HUES6 (cell line): ENCODE results near the gene ODF2.

ENCODE experiments used
- H3K27ac ChIP-seq: 2 replicates; pipeline ENCODE4 v1.7.0; 2013; ENCODE audit warnings: low read depth, mild to moderate bottlenecking, low read length, inconsistent platforms
- H3K27me3 ChIP-seq: 2 replicates; pipeline ENCODE4 v1.6.1; 2013; ENCODE audit warnings: low read length; ENCODE audit not compliant: control insufficient read depth, insufficient read depth
- H3K36me3 ChIP-seq: 2 replicates; pipeline ENCODE4 v1.6.1; 2013; ENCODE audit warnings: low read length; ENCODE audit not compliant: control insufficient read depth, insufficient read depth
- H3K4me1 ChIP-seq: 2 replicates; pipeline ENCODE4 v1.6.1; 2013; ENCODE audit warnings: low read length; ENCODE audit not compliant: control insufficient read depth, insufficient read depth
- H3K4me3 ChIP-seq: 2 replicates; pipeline ENCODE4 v1.5.1; 2013; ENCODE audit warnings: low read depth, low read length
- H3K9ac ChIP-seq: one replicate; pipeline ENCODE4 v1.6.1; 2013; ENCODE audit warnings: mild to moderate bottlenecking, low read length
- H3K9me3 ChIP-seq: 2 replicates; pipeline ENCODE4 v1.6.1; 2013; ENCODE audit warnings: low read depth, low read length; ENCODE audit not compliant: control insufficient read depth, insufficient read depth

The ODF2 gene

DNA sequence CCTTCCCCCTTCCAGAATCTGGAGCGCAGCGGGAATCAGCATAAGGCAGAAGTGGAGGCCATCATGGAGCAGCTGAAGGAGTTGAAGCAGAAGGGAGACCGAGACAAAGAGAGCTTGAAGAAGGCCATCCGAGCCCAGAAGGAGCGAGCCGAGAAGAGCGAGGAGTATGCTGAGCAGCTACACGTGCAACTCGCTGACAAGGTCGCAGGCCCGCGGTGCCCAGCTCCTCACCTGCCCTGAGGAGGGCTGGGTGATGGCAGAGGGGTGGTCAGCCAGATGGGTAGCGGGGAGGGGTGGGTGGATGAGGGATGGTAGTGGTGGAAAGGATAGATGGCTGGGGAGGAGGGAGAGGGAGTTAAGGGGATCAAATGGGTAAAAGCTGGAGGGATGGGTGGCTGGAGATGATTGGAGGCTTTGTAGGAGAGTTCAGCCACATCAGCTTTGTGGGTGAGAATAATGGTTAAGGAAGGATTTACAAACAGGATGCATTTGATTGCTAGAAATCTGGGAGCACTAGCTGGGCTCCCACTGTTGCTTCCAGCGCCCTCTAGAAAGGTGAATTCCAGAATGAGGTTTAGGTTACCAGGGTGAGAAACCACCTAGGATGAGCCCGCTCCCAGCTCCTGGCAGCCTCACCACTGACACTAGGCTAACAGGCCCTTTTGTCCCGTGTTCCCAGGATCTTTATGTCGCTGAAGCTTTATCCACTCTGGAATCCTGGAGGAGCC, 29.0 kb downstream of the ODF2 start:
- no peak overlapping the region for H3K9ac ChIP-seq
- no peaks in the 10 kb centered on the region for H3K9me3 ChIP-seq
- H3K27me3 ChIP-seq = no peaks in the 10 kb centered on the region
- H3K4me1 ChIP-seq = no peaks in the 10 kb centered on the region
- H3K4me3 ChIP-seq = no peak overlapping the region
- H3K36me3 ChIP-seq = peaks cover 68% of the 10 kb centered on the region
- no peak overlapping the region for H3K27ac ChIP-seq

DNA sequence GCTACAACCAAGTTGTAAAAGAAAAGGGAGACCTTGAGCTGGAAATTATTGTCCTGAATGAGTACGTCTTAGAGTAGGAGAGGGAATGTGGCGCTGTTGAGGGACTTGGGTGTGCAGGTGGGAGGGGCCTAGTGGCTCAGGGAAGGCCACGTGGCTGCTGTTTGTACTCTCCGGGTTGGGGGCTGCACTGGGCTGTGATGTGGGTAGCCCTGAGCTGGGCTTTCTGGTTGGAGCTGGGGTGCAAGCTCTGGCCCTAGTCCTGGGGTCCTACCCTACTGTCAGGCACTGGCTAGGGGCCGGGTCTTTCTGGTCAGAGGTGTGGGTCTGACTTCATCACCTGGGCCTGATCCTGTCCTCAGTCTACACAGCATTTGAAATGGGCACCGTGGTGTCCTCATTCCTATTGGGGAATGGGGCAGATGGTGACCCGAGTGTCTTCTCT, 29.6 kb downstream of the ODF2 start:
- no peak overlapping the region for H3K4me3 ChIP-seq
- H3K9me3 ChIP-seq = no peaks in the 10 kb centered on the region
- H3K27ac ChIP-seq = no peak overlapping the region
- H3K36me3 ChIP-seq = peaks cover 67% of the 10 kb centered on the region
- no peak overlapping the region for H3K9ac ChIP-seq
- no peaks in the 10 kb centered on the region for H3K4me1 ChIP-seq
- H3K27me3 ChIP-seq = no peaks in the 10 kb centered on the region

DNA sequence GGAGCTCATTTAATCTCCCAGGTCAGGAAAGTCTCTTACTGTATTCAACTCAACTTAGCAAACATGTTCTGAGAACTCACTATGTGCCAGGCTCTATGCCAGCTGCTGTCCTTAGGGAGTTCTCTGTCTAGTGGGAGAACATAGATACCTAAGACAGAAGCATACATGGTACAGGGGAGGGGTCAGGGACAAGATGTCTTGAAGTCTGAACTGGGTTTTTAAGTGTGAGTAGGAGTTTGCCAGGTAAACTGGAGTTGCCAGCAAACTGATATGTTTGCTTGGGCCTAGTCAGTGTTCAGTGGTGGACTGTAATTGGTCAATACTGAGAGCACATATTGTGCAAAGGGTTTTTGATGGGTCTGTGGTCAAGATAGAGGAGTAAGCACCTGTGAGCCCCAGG, 30.4 kb downstream of the ODF2 start:
- Histone ChIP-seq H3K27ac (no peak overlapping the region), H3K9ac (no peak overlapping the region), H3K27me3 (no peaks in the 10 kb centered on the region), H3K36me3 (peaks cover 65% of the 10 kb centered on the region), H3K4me1 (no peaks in the 10 kb centered on the region), H3K4me3 (no peak overlapping the region), H3K9me3 (no peaks in the 10 kb centered on the region)

DNA sequence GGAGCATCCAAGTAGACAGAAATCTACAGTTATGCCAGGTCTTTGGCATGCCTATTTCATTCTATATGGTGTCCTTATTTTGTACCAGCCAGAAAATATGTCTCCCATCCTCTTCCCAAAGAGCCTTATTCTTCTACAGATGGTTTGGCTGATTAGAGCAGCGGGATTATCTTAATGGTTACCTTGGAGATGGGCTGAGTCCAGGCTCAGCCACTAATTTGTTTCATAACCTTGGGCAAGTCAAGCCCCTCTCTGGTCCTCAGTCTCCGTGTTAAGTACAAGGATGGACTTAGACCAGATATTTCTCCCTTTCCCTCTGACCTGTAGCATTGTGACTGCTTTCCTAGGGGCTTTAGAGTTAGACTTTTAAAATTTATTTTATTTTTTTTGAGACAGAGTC, 37.6 kb downstream of the ODF2 start:
- H3K4me1 ChIP-seq = no peaks in the 10 kb centered on the region
- no peak overlapping the region for H3K27ac ChIP-seq
- H3K27me3 ChIP-seq = no peaks in the 10 kb centered on the region
- no peaks in the 10 kb centered on the region for H3K9me3 ChIP-seq
- H3K9ac ChIP-seq = no peak overlapping the region
- H3K36me3 ChIP-seq = peaks cover 54% of the 10 kb centered on the region
- no peak overlapping the region for H3K4me3 ChIP-seq

DNA sequence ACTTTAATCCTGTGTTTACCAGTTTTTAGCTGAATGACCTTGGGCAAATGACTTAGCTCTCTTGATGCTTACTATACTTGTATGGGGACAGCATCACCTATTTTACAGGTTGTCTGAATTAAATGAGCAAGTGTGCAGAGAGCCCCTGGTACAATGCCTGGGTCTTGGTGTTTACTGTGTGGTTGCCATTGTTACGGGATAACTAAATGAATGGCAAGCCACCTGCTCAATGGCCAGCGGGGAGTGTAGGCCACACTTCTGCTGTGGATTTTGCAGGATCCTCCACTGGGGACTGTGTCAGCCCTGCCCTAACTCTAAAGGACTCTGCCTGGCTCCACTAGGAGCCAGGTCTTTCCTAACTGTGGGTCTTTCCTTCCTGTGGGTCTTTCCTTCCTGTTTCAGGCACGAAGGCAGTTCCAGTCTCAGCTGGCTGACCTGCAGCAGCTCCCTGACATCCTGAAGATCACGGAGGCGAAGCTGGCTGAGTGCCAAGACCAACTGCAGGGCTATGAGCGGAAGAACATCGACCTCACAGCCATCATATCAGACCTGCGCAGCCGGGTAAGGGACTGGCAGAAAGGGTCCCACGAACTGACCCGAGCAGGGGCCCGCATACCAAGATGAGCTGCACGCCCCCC, 38.4 kb downstream of the ODF2 start:
- Histone ChIP-seq H3K9me3 (no peaks in the 10 kb centered on the region), H3K27ac (no peak overlapping the region), H3K9ac (no peak overlapping the region), H3K36me3 (peaks cover 59% of the 10 kb centered on the region), H3K4me3 (no peak overlapping the region), H3K4me1 (no peaks in the 10 kb centered on the region), H3K27me3 (no peaks in the 10 kb centered on the region)

DNA sequence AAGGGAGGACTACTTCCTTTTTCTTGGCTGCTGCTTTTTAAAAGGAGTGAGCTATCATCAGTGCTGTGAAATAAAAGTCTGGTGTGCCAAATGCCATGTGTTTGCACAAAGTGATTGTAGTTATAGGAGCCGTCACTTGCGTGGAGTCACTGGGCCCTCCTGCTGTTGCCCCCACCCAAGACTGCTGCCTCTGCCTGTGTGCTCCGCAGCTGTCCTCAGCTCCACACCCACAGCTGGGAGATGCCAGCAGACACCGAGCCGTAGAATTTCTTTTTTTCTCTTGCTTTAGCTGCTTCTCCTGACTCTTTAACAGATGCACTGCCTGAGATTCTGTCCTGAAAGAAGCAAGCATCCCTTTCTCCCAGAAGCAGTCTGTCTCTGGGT, 38.9 kb downstream of the ODF2 start:
- Histone ChIP-seq H3K27me3 (no peaks in the 10 kb centered on the region), H3K4me1 (no peaks in the 10 kb centered on the region), H3K4me3 (no peak overlapping the region), H3K9me3 (no peaks in the 10 kb centered on the region), H3K36me3 (peaks cover 57% of the 10 kb centered on the region), H3K27ac (no peak overlapping the region), H3K9ac (no peak overlapping the region)

DNA sequence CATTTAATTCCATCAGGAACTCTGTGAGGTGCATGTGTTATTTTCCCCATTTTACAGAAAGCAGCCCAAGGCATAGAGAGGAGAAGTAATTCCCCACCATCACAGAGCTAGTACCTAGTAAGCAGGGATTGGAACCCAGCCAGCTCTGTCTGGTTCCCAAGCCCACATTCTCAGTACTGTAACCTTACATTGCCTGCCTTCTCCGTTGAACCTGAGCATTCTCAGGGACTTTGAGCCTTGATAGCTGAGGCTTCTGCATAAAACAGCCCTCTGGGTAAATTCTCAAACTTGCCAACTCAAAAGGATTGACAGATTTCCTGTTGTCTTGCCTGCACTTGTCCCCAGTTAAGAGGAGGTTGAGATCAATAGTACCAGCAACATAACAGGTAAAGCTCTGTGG, 39.5 kb downstream of the ODF2 start:
- H3K4me1 ChIP-seq = no peaks in the 10 kb centered on the region

DNA sequence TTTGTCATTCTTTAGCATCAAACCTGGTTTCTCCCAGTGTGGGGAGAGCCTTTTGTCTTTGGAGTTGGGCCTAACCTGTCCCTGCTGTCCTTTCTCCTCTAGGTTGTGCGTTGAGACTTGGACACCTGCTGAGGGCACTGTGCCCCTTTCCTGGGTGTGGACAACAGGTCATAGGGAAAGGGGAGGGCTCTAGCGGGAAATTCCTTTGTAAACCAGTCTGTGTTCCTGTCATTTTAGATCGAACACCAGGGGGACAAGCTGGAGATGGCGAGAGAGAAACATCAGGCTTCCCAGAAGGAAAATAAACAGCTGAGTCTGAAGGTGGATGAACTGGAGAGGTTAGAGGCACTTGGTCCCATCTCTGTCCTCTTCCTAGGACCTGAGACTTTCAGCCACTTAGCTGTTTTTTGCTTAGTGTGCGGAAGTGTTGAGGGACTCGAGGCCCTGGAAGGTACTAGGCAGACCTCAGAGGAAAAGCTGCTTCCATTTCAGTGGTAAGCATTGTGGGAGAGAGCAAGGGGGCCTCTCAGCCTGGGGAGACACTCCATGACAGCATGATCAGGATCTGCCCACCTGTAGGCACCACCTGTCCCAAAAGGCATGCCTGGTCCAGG, 40.1 kb downstream of the ODF2 start:
- Histone ChIP-seq H3K36me3 (peaks cover 64% of the 10 kb centered on the region), H3K4me1 (no peaks in the 10 kb centered on the region), H3K27ac (no peak overlapping the region), H3K27me3 (no peaks in the 10 kb centered on the region), H3K9ac (no peak overlapping the region), H3K4me3 (no peak overlapping the region), H3K9me3 (no peaks in the 10 kb centered on the region)

More for the DNA sequence above, 39.5 kb downstream of the ODF2 start:
- Histone ChIP-seq H3K27me3 (no peaks in the 10 kb centered on the region), H3K4me3 (no peak overlapping the region), H3K27ac (no peak overlapping the region), H3K9me3 (no peaks in the 10 kb centered on the region), H3K9ac (no peak overlapping the region), H3K36me3 (peaks cover 61% of the 10 kb centered on the region)

DNA sequence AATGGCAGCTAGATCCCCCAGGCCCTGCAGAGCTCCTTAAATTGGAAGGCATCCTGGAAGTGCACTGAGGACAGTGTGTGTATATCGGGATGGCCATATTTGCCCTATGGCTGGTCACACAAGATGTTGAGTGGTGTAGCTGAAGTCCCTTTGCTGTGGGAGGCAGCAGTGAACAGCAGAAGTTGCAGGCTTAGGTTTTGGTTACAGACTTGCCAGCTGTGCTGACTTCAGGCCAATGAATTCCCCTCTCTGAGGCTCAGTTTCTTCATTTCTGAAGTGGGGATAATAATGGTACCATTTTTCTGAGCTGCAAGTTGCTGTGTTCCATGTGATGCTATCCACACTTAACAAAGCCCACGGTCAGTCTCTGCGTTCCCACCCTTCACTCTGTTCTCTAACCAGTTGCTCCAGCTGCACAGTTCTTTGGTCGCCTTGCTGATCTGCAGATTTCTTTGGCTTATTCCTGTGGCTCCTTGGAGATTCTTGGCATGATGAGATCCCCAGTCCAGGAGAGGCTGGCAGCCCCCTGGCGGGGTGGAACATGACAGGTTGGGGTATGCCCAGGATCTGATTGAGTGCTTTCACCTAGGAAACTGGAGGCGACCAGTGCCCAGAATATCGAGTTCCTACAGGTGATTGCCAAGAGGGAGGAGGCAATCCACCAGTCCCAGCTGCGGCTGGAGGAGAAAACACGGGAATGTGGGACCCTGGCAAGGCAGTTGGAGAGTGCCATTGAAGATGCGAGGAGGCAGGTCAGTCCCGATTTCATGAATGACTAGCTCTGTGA, 42.2 kb downstream of the ODF2 start:
- Histone ChIP-seq H3K36me3 (peaks cover 61% of the 10 kb centered on the region), H3K4me3 (no peak overlapping the region), H3K27me3 (no peaks in the 10 kb centered on the region), H3K4me1 (no peaks in the 10 kb centered on the region), H3K27ac (no peak overlapping the region), H3K9me3 (no peaks in the 10 kb centered on the region), H3K9ac (no peak overlapping the region)

DNA sequence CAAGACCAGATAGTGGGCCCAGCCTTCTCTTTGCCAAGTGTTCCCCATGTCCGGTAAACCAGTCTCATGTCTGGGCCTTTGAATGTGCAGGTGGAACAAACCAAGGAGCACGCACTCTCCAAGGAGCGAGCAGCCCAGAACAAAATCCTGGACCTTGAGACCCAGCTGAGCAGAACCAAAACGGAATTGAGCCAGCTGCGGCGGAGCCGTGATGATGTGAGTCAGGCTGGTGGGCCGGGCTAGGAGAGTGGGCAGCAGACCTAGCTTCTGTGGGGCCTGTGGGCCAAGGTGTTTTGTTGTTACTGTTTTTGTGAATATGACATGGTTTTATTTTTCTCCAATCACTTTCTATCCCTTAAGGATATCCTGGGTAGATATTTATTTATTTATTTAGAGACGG, 43.1 kb downstream of the ODF2 start:
- H3K27ac ChIP-seq = no peak overlapping the region
- H3K4me1 ChIP-seq = 0 out of 2 replicates have a peak, but pooled peaks cover 2% of the 10 kb centered on the region
- no peak overlapping the region for H3K9ac ChIP-seq
- H3K36me3 ChIP-seq = peaks cover 60% of the 10 kb centered on the region
- H3K27me3 ChIP-seq = no peaks in the 10 kb centered on the region
- H3K4me3 ChIP-seq = no peak overlapping the region
- H3K9me3 ChIP-seq = no peaks in the 10 kb centered on the region

DNA sequence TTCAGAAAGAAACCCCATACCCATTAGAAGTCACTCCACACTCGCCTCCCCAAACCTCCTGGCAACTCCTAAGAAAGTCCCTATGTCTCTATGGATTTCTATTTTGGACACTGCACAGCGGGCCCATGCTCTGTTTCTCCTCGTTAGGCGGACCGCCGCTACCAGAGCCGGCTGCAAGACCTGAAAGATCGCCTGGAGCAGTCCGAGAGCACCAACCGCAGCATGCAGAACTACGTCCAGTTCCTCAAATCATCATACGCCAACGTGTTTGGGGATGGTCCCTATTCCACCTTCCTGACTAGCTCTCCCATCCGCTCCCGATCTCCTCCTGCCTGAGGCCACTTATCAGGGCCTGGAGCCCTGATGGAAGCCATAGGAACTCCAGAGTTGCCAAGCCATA, 44.1 kb downstream of the ODF2 start:
- Histone ChIP-seq H3K9ac (no peak overlapping the region), H3K9me3 (no peaks in the 10 kb centered on the region), H3K4me3 (no peak overlapping the region), H3K4me1 (0 out of 2 replicates have a peak, but pooled peaks cover 4% of the 10 kb centered on the region), H3K36me3 (peaks cover 50% of the 10 kb centered on the region), H3K27ac (no peak overlapping the region), H3K27me3 (no peaks in the 10 kb centered on the region)
